Measurements from ENCODE around the gene SEC31A. TPM values are rescaled to one million over a fixed set of nuclear protein-coding genes. Genes with fewer than 3 reads are reported as not detected.

Gene SEC31A
- total and polyA plus RNA-seq, 2 of the 4 experiments (the other 2 are of a cell fraction) = 278 to 366 TPM

DNA sequence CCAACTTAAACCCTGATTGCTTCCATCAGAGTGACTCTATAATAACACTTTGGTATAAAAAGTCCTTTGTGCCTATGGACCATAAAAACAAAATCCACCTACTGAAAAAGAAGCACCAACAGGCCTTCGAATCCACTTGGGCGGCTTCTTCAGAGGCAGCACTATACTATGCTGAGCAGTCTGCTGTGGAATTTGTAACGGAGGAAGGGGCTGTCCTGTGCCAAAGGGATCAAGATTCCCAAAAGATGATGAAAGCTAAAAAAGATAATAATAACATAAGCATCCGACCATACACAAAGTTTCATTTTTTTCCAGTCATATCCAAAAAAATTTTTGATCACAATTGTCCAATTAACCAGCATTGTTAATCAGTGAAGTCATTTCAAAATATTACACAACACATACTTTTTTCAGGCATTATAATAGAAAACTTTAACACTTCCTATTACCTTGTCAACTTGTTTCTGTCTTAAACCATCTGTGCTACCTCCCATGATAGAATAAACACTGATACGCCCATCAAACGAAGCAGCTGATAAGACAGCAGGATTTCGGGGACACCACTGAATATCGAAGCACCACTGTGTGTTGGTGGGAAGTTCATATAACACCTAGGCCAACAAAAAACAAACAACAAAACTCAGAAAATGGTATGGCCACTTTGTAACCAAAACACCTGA is 24.1 kb downstream of the SEC31A start:
- no peak overlapping the region for H2BK120ac ChIP-seq (ENCODE audit: low read depth, low read length)
- ChIA-PET POLR2A (ENCODE audit: unreplicated experiment) (interaction anchor here (0.7 kb wide), 1 partner anchor 142 kb away, joined by 3 read pairs; no protein-coding TSS in a partner anchor), CTCF (interaction anchor here (0.6 kb wide), 1 partner anchor 126 kb away, joined by 3 read pairs; no protein-coding TSS in a partner anchor)
- H3K79me1 ChIP-seq (ENCODE audit: low read depth in 1 of 2, low read length in 2 of 2) = peaks cover 27 to 53% of the 10 kb centered on the region in 2 experiments
- intact Hi-C loops (cut with micrococcal nuclease) (no loop called here), dilution Hi-C loops (cut with HindIII; ENCODE audit: low sequenced_read_pairs, unreplicated experiment) (no loop called here), in situ Hi-C loops (cut with MboI; ENCODE audit: low sequenced_read_pairs) (no loop called here)
- H4K91ac ChIP-seq (ENCODE audit: insufficient read depth, low read depth, low read length) = no peak overlapping the region
- no peak overlapping the region for H3K4me2 ChIP-seq (ENCODE audit: low read depth, low read length)
- H3K36me3 ChIP-seq (ENCODE audit: control insufficient read depth, insufficient read depth, low read length) = peaks cover 61% of the 10 kb centered on the region
- H3K14ac ChIP-seq (replicated peaks; ENCODE audit: low read depth, low read length) = peak overlapping the region; percentile 63
- DNase-seq (peak; percentile 23), ATAC-seq (ENCODE audit: low read depth) (peak; percentile 30; the same call in 1 of the 2 replicates)
- no peak overlapping the region for H3K18ac ChIP-seq (ENCODE audit: low read depth, low read length)
- peaks cover 32% of the 10 kb centered on the region for H4K20me1 ChIP-seq (ENCODE audit: insufficient read depth, low read length)
- no CpG with 5 or more reads among the region's 8 CpGs for WGBS, 2 experiments (ENCODE audit: extremely low coverage in 2 of 2, insufficient read length in 1 of 2)
- H3K27ac ChIP-seq (ENCODE audit: insufficient read depth, low read length) = peak overlapping the region; percentile 72; the same call in 1 of the 2 replicates
- TF ChIP-seq CHD1 (IDR thresholded peaks at IDR 0.05; ENCODE audit: low read depth, low read length) = no peak
- peak; percentile 42; the same call in 1 of the 2 replicates for TF ChIP-seq CEBPB (IDR thresholded peaks at IDR 0.05; ENCODE audit: low read depth, low read length)
- no peak overlapping the region for H3K9ac ChIP-seq (ENCODE audit: low read depth, low read length)
- no peak overlapping the region; the same call in 1 of the 2 replicates for H2AK5ac ChIP-seq (ENCODE audit: low read depth, low read length)
- H2BK5ac ChIP-seq (ENCODE audit: low read depth, low read length, poor library complexity, severe bottlenecking) = peak overlapping the region; percentile 58
- H2AFZ ChIP-seq (replicated peaks; ENCODE audit: low read length, poor library complexity) = no peak overlapping the region
- no peak overlapping the region for H4K5ac ChIP-seq (ENCODE audit: low read depth, low read length)
- peaks cover 2% of the 10 kb centered on the region for H3K4me1 ChIP-seq (ENCODE audit: control insufficient read depth, insufficient read depth, low read length)
- no peak overlapping the region for H3K4me3 ChIP-seq (ENCODE audit: insufficient read depth, low read depth, low read length)
- H3K4ac ChIP-seq (ENCODE audit: low read depth, low read length) = 0 out of 2 replicates have a peak overlapping the region, but pooled peaks have one; percentile 25
- no peaks in the 10 kb centered on the region for H3K27me3 ChIP-seq (ENCODE audit: control insufficient read depth, insufficient read depth, low read length)
- H4K8ac ChIP-seq (ENCODE audit: low read depth in 2 of 2, low read length in 2 of 2) = peak overlapping the region in 1 of 2 experiments; percentile 31; a peak in 1 of 4 replicates
- no peak overlapping the region for H2BK20ac ChIP-seq (ENCODE audit: low read depth, low read length)
- peak overlapping the region; percentile 38; the same call in 1 of the 2 replicates for H3K23ac ChIP-seq (ENCODE audit: low read depth, low read length)
- H3K9me3 ChIP-seq (ENCODE audit: control insufficient read depth, insufficient read depth, low read length) = no peaks in the 10 kb centered on the region
- no TSS peak for BruUV-seq (replicated peaks)
- no peaks in the 10 kb centered on the region for H3K9me1 ChIP-seq (ENCODE audit: insufficient read depth, low read length)
- no peak overlapping the region for H2BK15ac ChIP-seq (ENCODE audit: low read depth, low read length)
- H2AK9ac ChIP-seq (replicated peaks; ENCODE audit: low read depth, low read length, poor library complexity) = no peak overlapping the region
- no peak overlapping the region; the same call in 1 of the 2 replicates for H3K56ac ChIP-seq (ENCODE audit: extremely low read depth, insufficient read depth, low read length)

Data from IMR-90 (cell line).